ENCODE measurements around the gene RBP5.
A peak's percentile ranks its signal among the peaks of the same experiment; 100 is the strongest.
"Not testable (repeated sequence)": the region's sequence is repeated elsewhere in the genome, so short reads cannot be mapped to it uniquely, and the experiment has no call there.

RBP5 gene

DNA sequence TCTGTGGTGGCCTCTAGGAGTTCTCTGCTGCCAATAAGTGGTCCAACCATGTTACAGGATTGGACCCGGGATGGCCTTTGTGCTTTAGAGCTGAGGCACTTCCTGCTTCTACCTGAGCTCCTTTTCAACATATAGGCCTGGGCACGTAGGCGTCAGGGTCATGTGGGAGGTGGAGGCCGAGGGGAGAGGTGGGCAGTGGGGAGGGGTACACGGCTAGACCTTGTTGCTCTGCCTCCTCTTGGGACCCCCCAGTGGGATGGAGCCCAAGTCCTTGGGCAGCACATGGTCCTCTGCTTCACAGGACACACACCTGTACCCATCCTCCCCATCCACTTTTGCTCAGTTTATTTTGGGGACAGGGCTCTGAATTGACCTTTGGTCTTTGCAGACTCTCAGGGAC is 7.4 kb downstream of the RBP5 start:
- DNase-seq: no peak

DNA sequence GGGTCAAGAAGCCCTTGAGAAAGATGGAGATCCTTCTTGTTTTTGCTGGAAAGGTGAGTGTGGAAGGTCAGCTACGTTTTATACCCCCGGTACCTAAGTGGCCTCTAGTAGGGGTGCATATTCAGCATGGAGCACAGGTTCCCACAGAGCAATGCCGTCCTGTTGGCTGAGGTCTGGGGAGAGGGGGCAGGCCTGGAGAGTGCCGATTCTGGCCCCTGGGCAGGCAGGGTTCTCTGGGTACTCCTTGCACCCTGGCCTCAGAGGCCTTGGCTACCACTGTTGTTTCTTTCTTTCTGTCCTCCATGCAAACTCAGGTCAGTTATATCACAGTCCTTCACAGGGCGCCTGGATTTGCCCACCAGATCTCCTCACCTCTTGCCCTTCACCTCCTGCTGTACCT is 8.5 kb downstream of the RBP5 start:
- DNase-seq: no peak

DNA sequence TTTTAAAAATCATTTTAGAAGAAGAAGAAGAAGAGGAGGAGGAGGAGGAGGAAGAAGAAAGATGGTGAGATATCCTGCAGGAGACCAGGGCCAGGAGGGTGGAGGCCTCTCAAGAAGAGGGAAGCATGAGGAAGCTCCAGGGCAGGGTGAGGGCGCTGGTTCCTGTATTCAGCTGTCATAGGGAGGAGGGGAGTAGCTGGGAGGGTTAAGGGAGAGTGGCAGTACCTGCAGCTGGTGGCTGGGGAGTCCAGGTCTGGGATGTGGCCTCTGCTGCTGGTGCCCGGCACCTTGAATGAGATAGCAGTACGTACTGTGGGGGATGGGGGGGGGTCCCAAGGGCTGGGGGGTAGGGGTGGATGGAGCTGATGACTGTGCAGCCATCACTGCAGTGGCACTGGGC is 9.8 kb downstream of the RBP5 start:
- DNase-seq: no peak

DNA sequence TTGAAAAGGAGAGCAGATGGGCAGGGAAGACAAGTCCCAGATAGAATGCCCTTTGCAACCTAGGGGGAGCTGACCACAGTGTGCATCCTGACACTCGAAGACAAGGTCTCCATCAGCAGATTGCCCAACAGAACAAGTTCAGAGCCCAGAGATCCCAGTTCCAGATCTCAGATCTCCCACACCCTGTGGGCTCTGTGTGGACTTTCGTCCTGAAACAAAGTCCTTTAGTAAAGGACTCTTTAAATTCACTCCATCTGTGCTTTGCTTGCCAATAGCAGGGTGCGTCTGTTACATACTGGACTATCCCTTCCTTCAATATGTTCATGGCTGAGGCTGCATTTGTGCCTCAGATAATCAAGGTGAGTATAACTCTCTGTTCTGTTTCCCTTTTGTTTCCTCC is 11.0 kb downstream of the RBP5 start:
- DNase-seq: no peak

DNA sequence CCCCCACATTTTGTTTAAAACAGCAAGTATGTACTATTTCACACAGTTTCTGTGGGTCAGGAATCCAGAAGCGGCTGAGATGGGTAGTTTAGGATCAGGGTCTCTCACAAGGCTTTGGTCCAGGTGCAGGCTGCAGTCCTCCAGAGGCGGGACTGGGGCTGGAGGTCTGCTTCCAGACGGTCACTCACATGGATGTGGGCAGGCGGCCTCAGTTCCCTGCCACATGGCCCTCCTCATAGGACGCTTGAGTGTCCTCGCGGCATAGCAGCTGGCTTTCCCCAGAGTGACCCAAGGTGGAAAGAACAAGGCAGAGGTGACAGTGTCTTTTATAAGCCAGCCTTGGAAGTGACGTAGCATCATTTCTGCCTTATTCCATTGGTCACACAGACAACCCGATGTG is 11.8 kb downstream of the RBP5 start:
- DNase-seq: no peak

DNA sequence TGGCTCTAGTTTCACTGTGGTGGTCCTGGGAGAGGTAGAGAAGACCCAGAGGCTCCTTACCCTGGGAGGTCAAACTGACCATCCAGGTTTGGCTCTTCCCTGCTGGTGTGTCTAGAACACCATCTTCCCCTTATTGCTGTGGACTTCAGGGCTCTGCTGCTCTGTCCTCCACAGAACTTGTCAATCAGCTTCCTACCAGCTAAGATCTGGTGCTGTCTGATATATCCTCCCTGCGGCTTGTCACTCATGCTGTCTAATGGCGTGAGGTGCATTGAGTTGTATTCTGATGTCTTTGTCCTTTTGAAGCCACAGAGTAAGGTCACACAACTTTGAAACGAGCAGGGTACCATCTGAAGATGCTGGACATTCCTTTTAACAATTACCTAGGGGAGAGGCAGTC is 12.5 kb downstream of the RBP5 start:
- no peak for DNase-seq

DNA sequence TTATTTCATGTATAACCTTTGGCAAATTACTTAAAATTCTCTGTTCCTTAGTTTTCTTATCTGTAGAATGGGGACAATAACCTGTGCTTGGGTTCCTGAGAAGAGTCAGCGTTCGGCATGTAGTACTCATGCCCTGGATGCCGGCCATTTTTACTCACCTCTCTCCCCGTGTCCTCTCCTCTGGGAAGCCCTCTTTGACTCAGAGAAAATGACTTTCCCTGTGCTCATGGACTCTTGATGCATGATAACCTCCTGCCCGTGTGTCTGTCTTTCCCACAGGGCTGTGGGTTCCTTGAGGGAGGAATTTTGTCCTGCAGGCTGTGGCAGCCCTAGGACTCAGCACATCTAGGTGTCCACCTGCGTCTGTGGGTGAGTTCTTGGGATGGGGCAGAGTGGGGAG is 13.8 kb downstream of the RBP5 start:
- no peak for DNase-seq

DNA sequence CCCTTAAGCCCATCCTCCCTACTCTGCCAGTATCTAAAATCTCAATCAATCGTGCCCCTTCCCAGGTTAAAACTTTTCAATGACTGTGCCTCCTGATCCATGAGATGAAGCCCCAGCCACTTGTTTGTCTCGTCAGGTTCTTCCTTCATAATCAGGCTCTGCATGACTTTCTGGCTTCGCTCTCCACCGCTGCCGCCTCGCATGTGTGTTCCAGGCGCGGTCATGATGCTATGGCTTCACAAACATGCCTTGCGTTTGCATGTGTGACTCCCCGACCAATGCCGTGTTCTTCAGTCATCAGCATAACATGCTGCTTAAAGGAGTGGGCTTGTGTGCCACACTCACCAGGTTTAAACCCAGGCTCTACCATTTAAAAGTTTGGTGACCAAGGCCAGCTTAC is 14.7 kb downstream of the RBP5 start:
- no peak for DNase-seq

DNA sequence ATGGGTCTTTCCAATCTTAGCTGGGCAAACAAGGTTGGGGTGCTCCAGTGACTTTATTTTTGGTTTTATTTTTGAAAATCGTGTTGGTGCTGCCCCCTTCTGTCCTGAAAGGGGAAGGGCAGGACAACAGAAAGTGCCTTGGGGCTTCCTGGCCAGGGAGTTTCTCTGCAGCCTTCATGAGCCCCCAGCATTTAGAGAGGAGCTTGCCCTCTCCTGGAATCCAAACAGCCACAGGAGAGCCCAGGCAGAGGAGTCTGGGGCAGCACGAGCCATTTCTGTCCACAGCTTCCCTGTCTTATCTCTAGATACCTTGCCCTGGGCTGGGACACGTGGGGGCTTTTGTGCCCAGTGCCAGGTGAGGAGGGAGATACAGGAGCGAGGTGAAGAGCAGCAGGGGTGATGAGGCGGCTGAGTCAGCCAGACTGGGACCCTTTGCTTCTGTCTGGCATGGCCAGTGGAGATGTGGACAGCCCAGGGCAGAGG is 15.3 kb downstream of the RBP5 start:
- DNase-seq: no peak

DNA sequence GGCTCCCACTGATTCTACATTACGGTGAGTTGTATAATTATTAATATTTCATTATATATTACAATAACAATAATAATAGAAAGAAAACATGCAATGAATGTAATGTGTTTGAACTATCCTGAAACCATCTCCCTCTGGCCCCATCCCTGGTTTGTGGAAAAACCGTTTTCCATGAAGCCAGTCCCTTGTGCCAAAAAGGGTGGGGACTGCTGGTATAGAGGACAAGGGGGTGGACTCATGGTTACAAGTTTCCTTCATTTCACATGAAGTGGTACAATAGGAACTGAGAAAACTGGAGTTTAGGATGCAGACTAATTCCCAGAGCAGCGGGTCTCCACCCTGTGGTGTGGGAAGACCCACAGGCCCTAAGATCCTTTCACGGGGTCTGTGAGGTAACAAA is 16.6 kb downstream of the RBP5 start:
- DNase-seq: no peak

DNA sequence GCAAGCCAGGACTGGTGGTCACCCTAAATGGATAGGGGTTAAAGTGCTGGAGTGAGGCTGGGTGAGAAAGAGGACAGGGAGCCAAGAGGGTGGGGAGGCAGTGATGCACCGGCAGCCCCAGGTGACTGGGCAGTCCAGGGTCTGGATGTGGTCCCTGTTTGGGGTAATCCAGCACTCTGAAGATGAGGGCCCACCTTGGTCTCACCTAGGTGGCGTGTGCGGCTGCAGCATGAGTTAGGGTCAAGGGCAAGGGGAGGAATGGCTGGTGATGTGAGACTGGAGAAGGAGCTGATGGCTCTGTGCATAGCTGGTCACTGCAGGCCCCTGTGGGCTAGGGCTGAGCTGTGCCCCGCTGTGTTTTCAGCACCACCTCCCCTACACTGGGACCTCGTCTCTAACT is 18.0 kb downstream of the RBP5 start:
- DNase-seq: no peak

DNA sequence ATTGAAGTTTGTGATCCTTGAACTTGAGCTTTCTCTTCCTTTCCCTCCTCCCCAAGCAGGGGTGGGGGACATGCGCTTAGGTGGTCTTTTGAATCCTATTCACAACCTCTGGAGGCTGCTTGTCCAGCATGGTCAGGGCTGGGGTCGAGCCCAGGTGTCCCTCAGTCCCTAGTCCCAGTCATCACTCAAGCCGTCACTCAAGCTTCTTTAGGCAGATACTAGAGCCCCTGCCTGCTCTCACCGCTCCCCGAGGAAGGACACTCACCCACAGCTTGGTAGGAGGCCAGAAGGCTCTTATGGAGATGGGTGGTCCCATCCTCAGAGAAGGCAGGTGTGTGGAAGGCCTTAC is 19.1 kb downstream of the RBP5 start:
- DNase-seq: no peak

DNA sequence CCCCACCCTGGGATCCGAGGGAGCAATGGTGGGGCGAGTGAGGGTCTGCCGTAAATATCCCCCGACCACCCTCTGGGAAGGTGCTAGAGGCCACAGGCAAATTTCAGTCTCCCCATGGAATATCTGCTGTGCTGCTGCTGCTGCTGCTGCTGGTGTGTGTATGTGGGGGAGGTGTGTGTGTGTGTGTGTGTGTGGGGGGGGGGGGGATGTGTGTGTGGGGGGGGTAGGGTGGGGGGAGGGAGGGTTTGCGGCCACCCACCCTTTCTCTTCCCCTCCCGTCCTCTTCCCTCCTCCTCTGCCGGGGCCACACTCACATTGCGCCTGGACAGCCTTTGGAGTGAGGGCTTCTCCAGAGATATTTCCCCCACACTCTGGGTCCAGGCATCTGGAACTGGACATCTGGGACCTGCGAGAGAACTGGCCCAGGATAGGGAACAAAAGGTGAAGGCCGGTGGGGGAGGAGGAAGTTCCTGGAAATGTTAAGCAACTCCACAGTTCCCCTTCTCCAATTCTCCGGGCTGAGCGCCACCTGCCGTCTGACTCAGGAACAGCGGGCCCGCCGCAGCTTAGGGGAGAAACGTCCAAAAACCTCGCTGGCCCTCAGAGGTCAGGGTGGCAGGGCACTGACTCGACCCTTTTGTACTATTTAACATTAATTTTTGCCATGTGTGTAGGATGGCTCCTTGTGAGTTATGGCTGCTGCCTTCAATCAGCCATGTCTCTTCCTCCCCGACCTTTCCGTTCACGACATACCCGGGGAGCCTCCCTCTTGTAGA is 19.7 kb downstream of the RBP5 start, which contains the start of gene C1RL:
TSS of gene C1RL (minus strand) at position 419 of the 776 bp plus-strand sequence. CDS start at position 385, 34 bp downstream.
- DNase-seq: peak; percentile 72 to 76

DNA sequence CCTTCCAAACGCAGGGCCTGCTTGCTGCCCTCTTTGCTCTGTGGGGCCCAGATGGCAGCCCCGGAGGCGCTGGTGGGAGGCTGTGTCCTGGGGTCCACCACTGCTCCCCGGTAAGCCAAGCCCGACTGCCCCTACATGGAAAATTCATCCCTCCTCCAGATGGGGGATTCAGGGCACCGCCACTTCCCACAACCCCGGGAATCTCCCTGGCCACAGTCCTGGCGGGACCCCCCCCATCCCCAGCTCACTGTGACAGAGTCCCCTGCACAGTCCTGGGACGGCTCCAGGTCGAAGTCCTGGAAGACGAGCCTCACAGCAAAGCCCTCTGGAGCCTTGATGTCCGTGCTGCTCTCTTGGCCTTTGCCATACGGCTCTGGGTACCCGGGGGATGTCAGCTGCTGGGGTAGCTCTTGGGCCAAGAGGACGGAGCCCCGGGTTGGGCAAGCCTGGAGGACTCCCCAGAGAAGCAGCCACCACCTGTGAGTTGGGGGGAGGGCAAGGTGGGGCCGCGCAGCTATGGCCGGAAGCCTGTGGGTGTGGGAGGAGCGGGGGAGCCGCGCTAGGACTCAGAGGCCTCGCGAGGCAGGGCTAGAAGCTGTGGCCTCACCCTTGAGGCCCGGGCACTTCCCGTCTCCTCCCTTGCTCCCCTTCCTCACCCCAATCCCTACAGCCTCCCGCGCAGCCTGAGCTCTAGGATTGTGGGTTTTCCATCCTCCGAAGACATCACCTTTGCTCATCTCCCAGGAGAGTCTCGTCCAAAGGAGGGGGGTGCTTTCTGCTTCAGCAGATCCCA is 20.5 kb downstream of the RBP5 start:
- peak; percentile 43 to 59 for DNase-seq

DNA sequence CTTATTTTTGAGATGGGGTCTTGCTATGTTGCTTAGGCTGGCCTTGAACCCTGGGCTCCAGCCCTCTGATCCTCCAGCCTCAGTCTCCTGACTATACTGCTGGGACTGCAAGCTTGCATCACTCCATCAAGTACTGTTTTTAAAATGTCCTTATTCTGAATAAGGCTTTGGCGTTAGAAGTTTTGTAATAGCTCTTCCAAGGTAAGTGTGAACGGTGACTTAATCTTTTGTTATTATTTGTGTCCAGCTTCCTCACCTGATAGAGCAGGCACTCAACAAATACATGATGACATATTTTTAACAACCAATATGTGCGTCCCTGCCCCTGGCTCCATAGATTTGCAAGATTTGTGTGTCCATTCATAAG is 21.1 kb downstream of the RBP5 start:
- DNase-seq: no peak

DNA sequence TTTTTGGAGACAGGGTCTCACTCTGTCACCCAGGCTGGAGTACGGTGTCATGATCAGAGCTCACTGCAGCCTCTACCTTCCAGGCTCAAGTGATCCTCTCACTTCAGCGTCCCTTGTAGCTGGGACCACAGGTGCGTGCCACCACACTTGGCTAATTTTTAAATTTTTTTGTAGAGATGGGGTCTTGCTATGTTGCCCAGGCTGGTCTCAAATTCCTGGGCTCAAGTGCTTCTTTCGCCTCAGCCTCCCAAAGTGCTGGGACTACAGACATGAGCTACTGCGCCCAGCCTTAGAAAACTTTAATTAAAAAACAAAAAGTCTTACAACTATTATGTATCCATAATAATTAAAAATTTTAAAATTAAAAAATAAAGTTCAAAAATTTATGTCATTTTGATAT is 21.5 kb downstream of the RBP5 start:
- DNase-seq: not testable (repeated sequence)

DNA sequence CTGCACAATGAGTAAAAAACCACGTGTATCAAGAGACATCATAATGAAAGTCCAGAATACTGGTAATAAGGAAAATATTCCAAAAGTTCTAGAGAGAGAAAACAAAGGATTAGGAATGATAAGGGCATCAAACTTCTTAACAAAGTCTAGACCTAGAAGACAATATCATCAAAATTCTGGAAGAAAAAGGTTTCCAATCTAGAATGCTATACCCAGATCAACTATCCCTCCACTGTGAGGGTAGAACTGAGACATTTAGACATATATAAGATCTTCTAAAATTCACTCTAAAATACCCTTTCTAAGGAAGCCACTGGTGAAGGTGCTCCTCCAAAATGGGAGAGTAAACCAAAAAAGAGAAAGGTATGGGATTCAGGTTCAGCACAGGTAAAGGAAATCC is 22.6 kb downstream of the RBP5 start:
- DNase-seq: no peak

DNA sequence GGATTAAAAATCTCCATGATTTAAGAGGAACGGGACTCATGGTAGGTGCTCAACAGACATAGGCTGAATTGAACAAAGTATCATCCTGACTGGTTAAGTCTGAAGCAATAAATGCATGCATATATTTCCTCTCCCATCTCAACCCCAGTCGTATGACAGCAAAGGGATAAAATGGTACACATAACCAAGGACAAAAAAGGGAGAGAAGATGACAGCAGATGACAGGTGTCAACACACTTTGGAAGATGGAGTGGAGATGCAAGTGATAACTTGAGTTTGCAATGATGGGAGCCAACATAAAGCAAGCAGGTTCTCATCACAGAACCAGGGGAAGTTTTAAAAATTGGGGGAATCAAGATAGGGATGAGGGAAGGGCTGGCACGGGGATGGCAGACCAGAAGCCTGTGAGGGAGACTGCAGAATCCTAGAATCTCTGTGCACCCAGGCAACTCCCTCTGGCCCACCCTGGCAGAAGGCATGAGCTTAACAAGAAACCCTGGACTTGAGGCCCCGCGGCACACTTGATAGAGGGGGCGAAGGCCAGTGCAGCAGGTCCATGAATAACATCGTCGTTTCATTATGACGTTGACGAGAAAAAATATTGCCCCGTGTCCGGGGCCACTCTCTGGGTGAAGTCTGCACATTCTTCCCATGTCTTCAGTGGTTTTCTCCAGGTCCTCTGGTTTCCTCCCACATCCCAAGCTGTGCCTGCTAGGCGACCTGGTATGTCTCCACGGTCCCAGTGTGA is 24.7 kb downstream of the RBP5 start:
- no peak for DNase-seq

DNA sequence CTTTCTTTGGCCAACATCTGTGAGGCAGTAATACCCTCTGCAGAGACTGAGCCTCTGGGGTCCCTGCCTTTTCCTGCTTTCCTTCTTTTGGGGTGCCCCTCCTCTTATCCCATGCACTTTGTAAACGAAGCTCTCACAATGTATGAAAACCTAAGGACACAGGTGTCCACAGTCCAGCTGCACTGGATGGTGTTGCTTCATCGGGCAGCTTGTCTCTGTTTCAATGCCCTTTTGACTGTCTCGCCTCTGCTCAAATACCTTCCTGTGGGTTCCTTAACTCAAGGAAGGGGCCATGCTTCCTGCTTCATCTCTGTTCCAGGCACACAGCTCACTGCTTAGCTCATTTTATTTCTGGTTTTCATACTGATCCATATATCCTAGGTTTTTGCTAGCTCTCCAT is 26.1 kb downstream of the RBP5 start:
- DNase-seq: no peak

DNA sequence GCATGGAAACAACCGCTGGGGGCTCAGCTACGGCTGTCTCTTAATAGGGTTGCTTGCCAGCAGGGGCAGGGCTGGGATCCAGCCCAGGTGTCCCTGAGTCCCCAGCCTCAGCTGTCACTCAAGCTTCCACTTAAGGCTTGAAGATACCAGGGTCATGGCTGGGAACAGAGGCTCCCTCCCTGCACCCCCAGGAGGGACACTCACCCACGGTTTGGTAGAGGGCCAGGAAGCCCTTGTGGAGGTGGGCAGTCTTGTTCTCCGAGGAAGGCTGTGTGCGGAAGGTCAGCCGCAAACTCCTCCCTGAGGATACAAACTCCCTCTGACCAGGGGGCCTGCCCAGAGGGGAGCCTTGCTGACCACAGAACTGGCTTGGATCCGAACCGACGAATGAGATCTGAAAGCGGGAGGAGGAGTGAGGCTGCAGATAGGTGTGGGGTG is 27.0 kb downstream of the RBP5 start:
- DNase-seq: no peak

DNA sequence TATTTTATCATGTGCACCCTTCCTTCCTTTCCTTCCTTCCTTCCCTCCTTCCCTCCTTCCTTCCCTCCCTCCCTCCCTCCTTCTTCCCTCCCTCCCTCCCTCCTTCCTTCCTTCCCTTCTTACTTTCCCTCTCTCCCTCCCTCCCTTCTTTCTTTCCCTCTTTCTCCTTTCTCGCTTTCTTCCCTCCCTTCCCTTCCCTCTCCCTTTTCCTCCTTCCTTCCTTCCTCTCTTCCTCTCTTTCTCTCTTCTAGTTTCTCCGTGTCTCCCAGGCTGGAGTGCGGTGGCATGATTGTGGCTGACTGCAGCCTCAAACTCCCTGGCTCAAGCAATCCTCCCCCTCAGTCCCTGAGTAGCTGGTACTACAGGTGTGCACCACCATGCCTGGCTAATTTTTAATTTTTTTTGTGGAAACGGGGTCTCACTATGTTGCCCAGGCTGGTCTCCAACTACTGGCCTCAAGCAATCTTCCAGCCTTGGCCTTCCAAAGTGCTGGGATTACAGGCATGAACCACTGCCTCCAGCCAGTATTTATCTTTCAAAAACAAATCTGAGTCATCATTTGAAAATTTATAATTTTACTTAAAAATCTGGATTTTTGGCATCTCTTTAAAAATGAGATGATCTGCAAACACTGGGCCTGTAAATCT is 27.5 kb downstream of the RBP5 start:
- no peak for DNase-seq

DNA sequence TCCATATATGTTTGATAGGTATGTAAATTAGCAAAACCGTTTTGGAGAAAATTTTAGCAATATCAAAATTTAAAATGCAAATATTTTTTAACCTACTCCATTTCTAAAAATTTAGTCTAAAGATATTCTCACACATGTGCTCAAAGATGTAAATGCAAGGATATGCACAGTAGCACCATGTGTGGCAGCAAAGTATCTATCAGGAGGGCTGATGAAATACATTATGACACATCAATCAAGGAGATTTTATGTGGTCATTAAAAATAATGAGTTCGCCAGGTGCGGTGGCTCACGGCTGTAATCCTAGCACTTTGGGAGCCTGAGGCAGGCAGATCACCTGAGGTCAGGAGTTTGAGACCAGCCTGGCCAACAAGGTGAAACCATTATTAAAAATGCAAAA is 28.4 kb downstream of the RBP5 start:
- peak; percentile 17 to 70 for DNase-seq
